ENCODE results near the gene GK. TPM values are rescaled to one million over a fixed set of nuclear protein-coding genes. Genes with fewer than 3 reads are reported as not detected.

Gene GK
- total RNA-seq, 4 donors from 2014 or later, result 2.5 to 16.9 (median 4.9) TPM

DNA sequence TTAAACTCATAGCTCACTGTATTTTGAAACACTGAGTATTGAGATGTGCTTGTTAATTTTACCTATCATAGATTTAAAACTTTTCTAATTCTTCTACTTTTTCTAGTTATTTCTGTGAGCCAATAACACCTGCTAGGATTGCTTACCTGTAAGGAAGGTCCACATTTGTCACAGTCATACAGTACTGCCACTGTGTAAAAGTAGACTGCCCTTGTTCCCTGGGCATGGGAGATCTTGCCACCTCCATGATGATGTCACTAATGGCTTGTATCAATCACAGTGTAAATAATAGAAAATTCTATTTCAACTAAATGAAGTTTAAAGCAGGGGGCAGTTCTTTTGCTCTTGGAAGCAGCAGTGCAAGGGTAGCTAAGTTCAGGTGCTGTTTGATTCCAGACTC lies 35.9 kb downstream of the GK start:
- Histone ChIP-seq H3K4me3 (no peak overlapping the region), H3K4me1 (no peaks in the 10 kb centered on the region), H3K36me3 (no peaks in the 10 kb centered on the region), H3K27me3 (no peaks in the 10 kb centered on the region), H3K27ac (replicated peaks in 1 of 4) (no peak overlapping the region), H3K9me3 (no peaks in the 10 kb centered on the region)
- no peak for DNase-seq (ENCODE audit: extremely low spot score)
- TF ChIP-seq, protein P1, sequence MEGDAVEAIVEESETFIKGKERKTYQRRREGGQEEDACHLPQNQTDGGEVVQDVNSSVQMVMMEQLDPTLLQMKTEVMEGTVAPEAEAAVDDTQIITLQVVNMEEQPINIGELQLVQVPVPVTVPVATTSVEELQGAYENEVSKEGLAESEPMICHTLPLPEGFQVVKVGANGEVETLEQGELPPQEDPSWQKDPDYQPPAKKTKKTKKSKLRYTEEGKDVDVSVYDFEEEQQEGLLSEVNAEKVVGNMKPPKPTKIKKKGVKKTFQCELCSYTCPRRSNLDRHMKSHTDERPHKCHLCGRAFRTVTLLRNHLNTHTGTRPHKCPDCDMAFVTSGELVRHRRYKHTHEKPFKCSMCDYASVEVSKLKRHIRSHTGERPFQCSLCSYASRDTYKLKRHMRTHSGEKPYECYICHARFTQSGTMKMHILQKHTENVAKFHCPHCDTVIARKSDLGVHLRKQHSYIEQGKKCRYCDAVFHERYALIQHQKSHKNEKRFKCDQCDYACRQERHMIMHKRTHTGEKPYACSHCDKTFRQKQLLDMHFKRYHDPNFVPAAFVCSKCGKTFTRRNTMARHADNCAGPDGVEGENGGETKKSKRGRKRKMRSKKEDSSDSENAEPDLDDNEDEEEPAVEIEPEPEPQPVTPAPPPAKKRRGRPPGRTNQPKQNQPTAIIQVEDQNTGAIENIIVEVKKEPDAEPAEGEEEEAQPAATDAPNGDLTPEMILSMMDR (IDR thresholded peaks at IDR 0.05), result no peak
- TF ChIP-seq POLR2A (IDR thresholded peaks at IDR 0.05; ENCODE audit: low read depth), result no peak
- no peak for TF ChIP-seq EP300 (IDR thresholded peaks at IDR 0.05)
- no peak for TF ChIP-seq POLR2AphosphoS5 (IDR thresholded peaks at IDR 0.05)
- intact Hi-C loops (cut with DNase I), result no loop called here

DNA sequence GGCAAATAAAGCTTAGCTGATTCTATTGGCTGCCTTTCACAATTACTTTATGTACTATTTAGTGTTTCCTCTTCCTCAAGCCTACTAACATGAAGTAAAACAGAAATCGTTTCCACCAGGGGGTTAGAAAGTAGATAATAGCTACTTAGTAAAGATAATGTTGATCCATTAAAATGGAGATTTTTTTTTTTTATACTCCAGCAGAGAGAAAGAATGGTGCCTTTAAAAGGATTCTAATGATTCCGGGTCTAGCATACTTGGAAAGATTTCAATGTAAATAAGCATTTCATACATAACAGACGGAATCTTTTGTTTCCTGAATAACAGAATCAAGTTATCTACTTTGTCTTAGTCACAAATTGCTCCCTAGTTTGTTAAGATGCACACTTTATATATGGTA lies 37.1 kb downstream of the GK start:
- Histone ChIP-seq H3K4me3 (no peak overlapping the region), H3K9me3 (no peaks in the 10 kb centered on the region), H3K27ac (replicated peaks in 1 of 4) (no peak overlapping the region), H3K27me3 (no peaks in the 10 kb centered on the region), H3K4me1 (no peaks in the 10 kb centered on the region), H3K36me3 (no peaks in the 10 kb centered on the region)
- TF ChIP-seq POLR2AphosphoS5 (IDR thresholded peaks at IDR 0.05), result no peak
- TF ChIP-seq, protein P1 (IDR thresholded peaks at IDR 0.05), result no peak
- no peak for TF ChIP-seq EP300 (IDR thresholded peaks at IDR 0.05)
- no peak for TF ChIP-seq POLR2A (IDR thresholded peaks at IDR 0.05; ENCODE audit: low read depth)
- no peak for DNase-seq (ENCODE audit: extremely low spot score)
- intact Hi-C loops (cut with DNase I), result no loop called here
- WGBS, result 27% methylated on average over 3 of the region's 3 CpGs

DNA sequence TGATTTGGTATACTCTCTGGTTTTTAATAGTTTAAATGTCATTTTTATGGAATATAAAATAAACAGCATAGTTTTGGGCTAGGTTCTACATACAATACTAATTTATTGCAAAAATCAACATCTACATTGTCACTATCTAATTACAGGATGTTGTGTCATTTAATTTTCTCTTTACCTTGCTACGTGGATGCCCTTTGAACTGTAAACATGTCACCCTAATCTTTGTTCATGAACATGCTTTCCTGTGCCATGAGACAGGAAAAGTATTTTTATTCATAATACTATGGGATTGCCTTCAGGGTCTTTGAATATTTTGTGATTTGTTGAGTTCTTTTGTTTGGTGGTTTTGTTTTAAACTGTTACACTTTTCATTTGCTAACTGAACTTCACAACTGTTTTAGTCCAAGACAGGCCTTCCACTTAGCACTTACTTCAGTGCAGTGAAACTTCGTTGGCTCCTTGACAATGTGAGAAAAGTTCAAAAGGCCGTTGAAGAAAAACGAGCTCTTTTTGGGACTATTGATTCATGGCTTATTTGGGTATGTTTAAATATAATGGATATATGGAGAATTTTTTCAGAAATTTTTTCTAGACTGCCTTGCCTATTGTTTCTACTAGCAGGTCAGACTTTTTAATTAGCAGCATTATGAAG lies 40.9 kb downstream of the GK start:
- no peaks in the 10 kb centered on the region for H3K4me1 ChIP-seq
- H3K27ac ChIP-seq (replicated peaks in 1 of 4), result no peak overlapping the region
- WGBS, result 45% methylated on average over 4 of the region's 4 CpGs
- H3K9me3 ChIP-seq, result no peaks in the 10 kb centered on the region
- no peak overlapping the region for H3K4me3 ChIP-seq
- DNase-seq (ENCODE audit: extremely low spot score), result no peak
- TF ChIP-seq POLR2AphosphoS5 (IDR thresholded peaks at IDR 0.05) (no peak), POLR2A (IDR thresholded peaks at IDR 0.05; ENCODE audit: low read depth) (no peak), EP300 (IDR thresholded peaks at IDR 0.05) (no peak)
- TF ChIP-seq, protein P1 (IDR thresholded peaks at IDR 0.05), result no peak
- intact Hi-C loops (cut with DNase I), result no loop called here
- H3K36me3 ChIP-seq, result no peaks in the 10 kb centered on the region
- H3K27me3 ChIP-seq, result no peaks in the 10 kb centered on the region

DNA sequence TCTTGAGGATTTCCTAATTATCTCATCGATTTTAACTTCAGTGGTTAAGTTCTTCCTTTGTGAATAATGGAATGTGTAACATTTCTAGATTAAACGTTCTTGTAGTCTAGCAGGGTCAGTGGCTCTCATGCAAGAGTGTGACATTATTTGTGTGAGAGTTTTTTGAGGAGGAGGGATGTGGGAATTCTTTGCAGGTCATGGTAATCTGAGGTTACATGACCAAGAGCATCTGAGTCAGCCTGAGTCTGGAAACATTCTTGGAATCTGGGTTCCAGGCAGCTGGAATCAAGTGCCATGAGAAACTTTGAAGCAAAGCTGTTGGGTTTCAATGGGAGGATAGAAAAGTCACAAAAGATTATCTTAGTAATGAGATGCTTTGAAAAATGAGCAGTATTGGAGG lies 49.5 kb downstream of the GK start:
- H3K27me3 ChIP-seq, result no peaks in the 10 kb centered on the region
- intact Hi-C loops (cut with DNase I), result no loop called here
- no peaks in the 10 kb centered on the region for H3K36me3 ChIP-seq
- H3K27ac ChIP-seq (replicated peaks in 1 of 4), result no peak overlapping the region
- H3K4me1 ChIP-seq, result no peaks in the 10 kb centered on the region
- no peaks in the 10 kb centered on the region for H3K9me3 ChIP-seq
- H3K4me3 ChIP-seq, result no peak overlapping the region
- DNase-seq (ENCODE audit: extremely low spot score), result no peak
- TF ChIP-seq POLR2AphosphoS5 (IDR thresholded peaks at IDR 0.05) (no peak), EP300 (IDR thresholded peaks at IDR 0.05) (no peak), POLR2A (IDR thresholded peaks at IDR 0.05; ENCODE audit: low read depth) (no peak)
- TF ChIP-seq, protein P1 (IDR thresholded peaks at IDR 0.05), result no peak
- 59% methylated on average over 2 of the region's 2 CpGs for WGBS

DNA sequence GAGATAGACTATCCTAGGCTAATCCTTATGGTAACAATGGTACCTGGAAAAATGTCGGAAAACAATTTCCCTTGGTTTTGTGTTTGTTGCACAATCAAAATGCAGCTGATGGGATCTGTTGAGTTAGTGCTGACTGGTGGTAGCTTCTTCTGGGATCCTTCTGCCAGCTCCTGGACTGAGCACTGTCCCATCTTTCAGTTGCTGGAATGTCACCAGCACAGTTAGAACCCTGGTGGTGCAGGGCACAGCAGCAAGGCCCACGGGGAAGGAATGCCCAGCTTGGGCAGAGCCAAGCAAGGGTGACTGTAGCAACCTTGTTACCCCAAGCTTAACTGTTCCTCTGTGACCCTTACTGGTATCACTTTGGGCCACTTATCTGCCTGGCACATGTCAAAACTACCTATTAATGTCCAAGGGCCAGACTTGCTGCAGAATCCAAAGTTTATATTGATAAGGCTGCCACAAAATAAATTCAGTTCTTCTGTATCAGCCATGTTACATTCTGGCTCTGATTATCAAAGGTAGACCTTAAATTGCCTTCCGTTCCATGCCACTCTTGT lies 53.1 kb downstream of the GK start:
- Histone ChIP-seq H3K9me3 (no peaks in the 10 kb centered on the region), H3K27ac (replicated peaks in 1 of 4) (no peak overlapping the region), H3K27me3 (no peaks in the 10 kb centered on the region), H3K36me3 (peaks cover 0 to 9% (median 1%) of the 10 kb centered on the region in 4 donors), H3K4me3 (no peak overlapping the region), H3K4me1 (no peaks in the 10 kb centered on the region)
- WGBS, result 95% methylated on average over 2 of the region's 3 CpGs
- intact Hi-C loops (cut with DNase I), result no loop called here
- no peak for DNase-seq (ENCODE audit: extremely low spot score)
- TF ChIP-seq, protein P1 (IDR thresholded peaks at IDR 0.05), result no peak
- no peak for TF ChIP-seq POLR2AphosphoS5 (IDR thresholded peaks at IDR 0.05)
- no peak for TF ChIP-seq POLR2A (IDR thresholded peaks at IDR 0.05; ENCODE audit: low read depth)
- TF ChIP-seq EP300 (IDR thresholded peaks at IDR 0.05), result no peak

Measured in esophagus muscularis mucosa (tissue), 4 donors.